ENCODE measurements around the gene FRMPD4. TPM values are rescaled to one million over a fixed set of nuclear protein-coding genes. Genes with fewer than 3 reads are reported as not detected.

FRMPD4 gene
- total RNA-seq, 1 experiment from 2014 or later: 0.24 TPM

DNA sequence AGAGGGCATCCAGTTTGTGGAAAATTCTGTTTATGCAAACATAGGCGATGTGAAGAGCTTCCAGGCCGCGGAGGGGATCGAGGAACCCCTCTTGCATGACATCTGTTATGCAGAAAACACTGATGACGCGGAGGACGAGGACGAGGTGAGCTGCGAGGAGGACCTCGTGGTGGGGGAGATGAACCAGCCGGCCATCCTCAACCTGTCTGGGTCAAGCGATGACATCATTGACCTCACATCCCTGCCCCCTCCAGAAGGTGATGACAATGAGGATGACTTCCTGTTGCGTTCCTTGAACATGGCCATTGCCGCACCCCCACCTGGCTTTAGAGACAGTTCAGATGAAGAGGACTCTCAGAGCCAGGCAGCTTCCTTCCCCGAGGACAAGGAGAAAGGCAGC is 578.3 kb downstream of the FRMPD4 start:
- Histone ChIP-seq H3K18ac (ENCODE audit: insufficient read length, low read depth, low read length) (no peak overlapping the region), H2AFZ (ENCODE audit: low read length) (no peak overlapping the region), H3K9me3 (ENCODE audit: control insufficient read depth, low read depth, low read length) (no peaks in the 10 kb centered on the region), H4K8ac (replicated peaks; ENCODE audit: insufficient read length, low read depth, low read length) (no peak overlapping the region), H3K4me2 (ENCODE audit: insufficient read depth, insufficient read length, low read length) (no peak overlapping the region), H3K27me3 (ENCODE audit: insufficient read depth, low read length) (no peaks in the 10 kb centered on the region), H4K5ac (ENCODE audit: insufficient read length, low read depth, low read length) (no peak overlapping the region), H2BK20ac (ENCODE audit: low read depth, low read length, poor library complexity, severe bottlenecking) (no peak overlapping the region), H3K4ac (ENCODE audit: low read depth, low read length) (no peak overlapping the region), H3K27ac (ENCODE audit: insufficient read length, low read depth, low read length) (no peak overlapping the region), H2BK15ac (ENCODE audit: low read depth, low read length) (no peak overlapping the region), H3K23me2 (ENCODE audit: insufficient read length, low read depth, low read length, poor library complexity, severe bottlenecking) (no peaks in the 10 kb centered on the region), H3K79me2 (ENCODE audit: insufficient read depth, low read length) (no peaks in the 10 kb centered on the region), H3K4me1 (ENCODE audit: insufficient read depth, low read length) (no peaks in the 10 kb centered on the region), H4K20me1 (ENCODE audit: control insufficient read depth, insufficient read depth, insufficient read length) (no peaks in the 10 kb centered on the region), H2BK5ac (ENCODE audit: insufficient read length, low read length) (no peak overlapping the region), H3K23ac (ENCODE audit: insufficient read length, low read depth, low read length) (no peak overlapping the region), H3T11ph (ENCODE audit: low read length) (no peak overlapping the region), H4K91ac (ENCODE audit: insufficient read length, low read depth, low read length) (no peak overlapping the region), H3K56ac (ENCODE audit: insufficient read length, low read depth, low read length) (no peak overlapping the region), H3K79me1 (ENCODE audit: insufficient read depth, low read depth, low read length, poor library complexity, severe bottlenecking) (no peaks in the 10 kb centered on the region), H2AK5ac (ENCODE audit: insufficient read length, low read length) (no peak overlapping the region), H3K14ac (ENCODE audit: insufficient read depth, low read length) (no peak overlapping the region), H3K9ac (ENCODE audit: extremely low read depth, insufficient read length, low read length) (no peak overlapping the region), H2BK120ac (ENCODE audit: low read depth, low read length, poor library complexity, severe bottlenecking) (no peak overlapping the region), H2BK12ac (ENCODE audit: insufficient read length, low read depth, low read length) (no peak overlapping the region)
- WGBS (ENCODE audit: extremely low coverage, insufficient read length, low lambda C conversion rate): no CpG with 5 or more reads among the region's 15 CpGs
- peaks cover 0 to under 1% (median 0%) of the 10 kb centered on the region in 3 experiments; a peak in 2 of 7 replicates for H3K36me3 Mint-ChIP-seq (ENCODE audit: insufficient read depth in 1 of 3, low read depth in 3 of 3)
- H3K4me3 Mint-ChIP-seq: no peak overlapping the region
- H3K27ac Mint-ChIP-seq: no peak overlapping the region
- DNase-seq: no peak
- peaks cover 5% of the 10 kb centered on the region for H3K27me3 Mint-ChIP-seq (ENCODE audit: low read depth)
- TF ChIP-seq, protein P1, sequence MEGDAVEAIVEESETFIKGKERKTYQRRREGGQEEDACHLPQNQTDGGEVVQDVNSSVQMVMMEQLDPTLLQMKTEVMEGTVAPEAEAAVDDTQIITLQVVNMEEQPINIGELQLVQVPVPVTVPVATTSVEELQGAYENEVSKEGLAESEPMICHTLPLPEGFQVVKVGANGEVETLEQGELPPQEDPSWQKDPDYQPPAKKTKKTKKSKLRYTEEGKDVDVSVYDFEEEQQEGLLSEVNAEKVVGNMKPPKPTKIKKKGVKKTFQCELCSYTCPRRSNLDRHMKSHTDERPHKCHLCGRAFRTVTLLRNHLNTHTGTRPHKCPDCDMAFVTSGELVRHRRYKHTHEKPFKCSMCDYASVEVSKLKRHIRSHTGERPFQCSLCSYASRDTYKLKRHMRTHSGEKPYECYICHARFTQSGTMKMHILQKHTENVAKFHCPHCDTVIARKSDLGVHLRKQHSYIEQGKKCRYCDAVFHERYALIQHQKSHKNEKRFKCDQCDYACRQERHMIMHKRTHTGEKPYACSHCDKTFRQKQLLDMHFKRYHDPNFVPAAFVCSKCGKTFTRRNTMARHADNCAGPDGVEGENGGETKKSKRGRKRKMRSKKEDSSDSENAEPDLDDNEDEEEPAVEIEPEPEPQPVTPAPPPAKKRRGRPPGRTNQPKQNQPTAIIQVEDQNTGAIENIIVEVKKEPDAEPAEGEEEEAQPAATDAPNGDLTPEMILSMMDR (conservative IDR thresholded peaks at IDR 0.05): no peak
- peaks cover 71 to 86% of the 10 kb centered on the region in 2 experiments for H3K9me3 Mint-ChIP-seq
- no peaks in the 10 kb centered on the region for H3K4me1 Mint-ChIP-seq

Data from H9 (cell line).